Keratinocyte (primary cell): ENCODE results near the gene MNX1. TPM values are rescaled to one million over a fixed set of nuclear protein-coding genes. Genes with fewer than 3 reads are reported as not detected.
A peak's percentile ranks its signal among the peaks of the same experiment; 100 is the strongest.

Experiments
- DNase-seq: peaks from one replicate; pipeline ENCODE4 v3.0.0-alpha.2; 2011; ENCODE audit warnings: low read depth, missing footprints, low spot score
- FAIRE-seq: peaks from 2 replicates; lab custom pipeline; 2011; peaks lifted over from hg19 to GRCh38; lab: Jason Lieb, UNC
- H2AFZ ChIP-seq: 2 replicates; pipeline ENCODE4 v1.6.0; 2012; ENCODE audit warnings: low read length, control low read depth, inconsistent platforms; ENCODE audit not compliant: control insufficient read depth
- H3K27ac ChIP-seq: 2 replicates; pipeline ENCODE4 v1.5.1; 2011; ENCODE audit warnings: low read length; ENCODE audit not compliant: control insufficient read depth, insufficient read depth
- H3K27me3 ChIP-seq: 3 replicates; pipeline ENCODE4 v1.6.0; 2011; ENCODE audit warnings: low read length; ENCODE audit not compliant: control insufficient read depth, insufficient read depth; ENCODE audit errors: extremely low read depth
- H3K36me3 ChIP-seq, 2 experiments: 2 replicates in 1 of 2; 3 replicates in 1 of 2; pipeline ENCODE4 v1.5.1; 2011; ENCODE audit warnings: low read length in 2 of 2, mild to moderate bottlenecking in 1 of 2; ENCODE audit not compliant: control insufficient read depth in 2 of 2, insufficient read depth in 2 of 2; ENCODE audit errors: extremely low read depth in 1 of 2
- H3K4me1 ChIP-seq: 3 replicates; pipeline ENCODE4 v1.5.1; 2011; ENCODE audit warnings: low read length; ENCODE audit not compliant: control insufficient read depth, insufficient read depth; ENCODE audit errors: extremely low read depth
- H3K4me2 ChIP-seq: 3 replicates; pipeline ENCODE4 v1.6.0; 2011; ENCODE audit warnings: low read depth, low read length; ENCODE audit not compliant: control insufficient read depth, insufficient read depth; ENCODE audit errors: extremely low read depth
- H3K4me3 ChIP-seq, 3 experiments: fragments of 200-600 bp in 1 of 3; sonication (generic) in 1 of 3; 2 replicates in 2 of 3; 3 replicates in 1 of 3; pipeline ENCODE4 v1.5.1; 2011 to 2016; ENCODE audit warnings: low read length in 3 of 3, mild to moderate bottlenecking in 3 of 3, control low read depth in 2 of 3, inconsistent platforms in 1 of 3, low read depth in 1 of 3, mixed read lengths in 1 of 3, mixed run types in 1 of 3, moderate library complexity in 1 of 3; ENCODE audit not compliant: control insufficient read depth in 2 of 3, insufficient read depth in 2 of 3; ENCODE audit errors: extremely low read depth in 1 of 3
- H3K79me2 ChIP-seq: 2 replicates; pipeline ENCODE4 v1.6.0; 2012; ENCODE audit warnings: low read length; ENCODE audit not compliant: control insufficient read depth, insufficient read depth
- H3K9ac ChIP-seq: 3 replicates; pipeline ENCODE4 v1.6.0; 2011; ENCODE audit warnings: low read length; ENCODE audit not compliant: control insufficient read depth, insufficient read depth; ENCODE audit errors: extremely low read depth
- H3K9me1 ChIP-seq: 3 replicates; pipeline ENCODE4 v1.6.0; 2011; ENCODE audit warnings: low read length; ENCODE audit not compliant: control insufficient read depth, insufficient read depth; ENCODE audit errors: extremely low read depth
- H3K9me3 ChIP-seq: 2 replicates; pipeline ENCODE4 v1.5.1; 2012; ENCODE audit warnings: low read depth, low read length; ENCODE audit not compliant: control insufficient read depth
- H4K20me1 ChIP-seq: 3 replicates; pipeline ENCODE4 v1.6.0; 2011; ENCODE audit warnings: low read length; ENCODE audit not compliant: control insufficient read depth, insufficient read depth; ENCODE audit errors: extremely low read depth
- EZH2 ChIP-seq: IDR thresholded peaks from one replicate; pipeline ENCODE4 v1.6.1; 2012; ENCODE audit warnings: inconsistent platforms, mild to moderate bottlenecking, low read length, moderate library complexity
- dilution Hi-C: fragments of 300-500 bp; cut with MboI; formaldehyde crosslinking; loops from one replicate; pipeline ENCODE4 v1.7.0; 2020; ENCODE audit warnings: low sequenced_read_pairs; ENCODE audit not compliant: extremely low pct_ligation_motif_present
- polyA plus RNA-seq, 5 experiments: library from polyadenylated mRNA; depleted of rRNA in 3 of 5; stranded (reverse) in 3 of 5; stranded (forward) in 1 of 5; unstranded in 1 of 5; fragments of >200 nt; gene quantifications; 1 replicate in 1 of 5; 2 replicates in 3 of 5; 3 replicates in 1 of 5; pipeline versions ENCODE4 v1.2.1 to v1.2.3, GENCODE V29; 2011 to 2012; ENCODE audit warnings: missing spikeins in 2 of 5, low read depth in 1 of 5, low replicate concordance in 1 of 5
- TF ChIP-seq, protein P1 (sequence below), 3 experiments: IDR thresholded peaks in 1 of 3; conservative IDR thresholded peaks in 1 of 3; optimal IDR thresholded peaks in 1 of 3; 2 replicates in 2 of 3; 3 replicates in 1 of 3; pipeline versions ENCODE3 to v1.5.1; 2011; ENCODE audit warnings: low read length in 3 of 3, mild to moderate bottlenecking in 3 of 3, moderate library complexity in 2 of 3, control low read depth in 1 of 3, inconsistent platforms in 1 of 3; ENCODE audit not compliant: insufficient read depth in 2 of 3; ENCODE audit errors: extremely low read depth in 1 of 3

MNX1 gene
- polyA plus RNA-seq, 1 donor (not counting 4 experiments of a cell fraction or from before 2014, with no cell fraction given), result not detected

DNA sequence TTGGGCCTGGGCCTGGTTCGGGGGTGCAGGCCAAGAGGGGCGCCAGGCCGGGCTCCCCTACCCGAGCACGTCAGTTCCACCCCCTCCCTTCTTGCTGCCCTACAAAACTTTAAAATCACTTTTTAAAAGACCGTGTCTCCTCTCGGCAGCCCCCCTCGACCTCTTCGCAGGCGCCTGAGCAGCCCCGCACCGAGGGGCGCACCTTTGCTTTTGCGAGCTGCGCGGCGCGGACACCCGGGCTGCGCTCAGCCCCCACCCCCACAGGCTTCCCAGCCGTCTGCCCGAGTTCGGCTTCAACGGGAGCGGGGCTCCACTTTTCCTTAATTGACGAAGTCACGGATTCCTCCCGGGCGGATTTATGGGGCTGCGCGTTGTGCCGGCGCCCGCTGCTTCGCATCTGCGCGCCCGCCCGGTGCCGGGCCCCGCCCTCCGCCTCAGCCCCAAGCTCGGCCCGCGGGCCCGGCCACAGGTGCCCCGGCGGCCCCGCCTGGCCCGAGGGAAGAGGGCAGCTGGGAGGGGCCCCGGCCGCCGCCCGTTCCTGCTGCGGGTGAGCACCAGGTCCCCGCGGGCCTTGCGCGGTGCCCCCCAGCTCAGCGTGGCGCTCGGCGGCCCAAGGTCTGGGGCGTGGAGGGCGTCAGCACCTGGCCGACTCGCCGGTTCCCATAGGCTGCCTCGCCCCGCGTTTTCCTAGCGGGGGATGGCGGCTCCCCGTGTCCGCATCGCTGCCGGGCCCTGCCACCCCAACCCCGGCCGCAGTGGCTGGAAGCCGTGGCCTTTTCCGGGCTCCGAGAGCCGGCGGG lies 10.8 kb upstream of the MNX1 start:
- Histone ChIP-seq H3K4me3 (peak overlapping the region in 2 of 3 experiments; percentile 34 to 51), H2AFZ (no peak overlapping the region), H3K4me2 (peak overlapping the region; percentile 66), H3K79me2 (no peaks in the 10 kb centered on the region), H3K9ac (no peak overlapping the region), H3K4me1 (peaks cover 9% of the 10 kb centered on the region), H3K36me3 (no peaks in the 10 kb centered on the region), H3K27me3 (peaks cover 72% of the 10 kb centered on the region), H4K20me1 (no peaks in the 10 kb centered on the region), H3K9me1 (no peaks in the 10 kb centered on the region), H3K9me3 (no peaks in the 10 kb centered on the region), H3K27ac (no peak overlapping the region)
- peak; percentile 14 for TF ChIP-seq EZH2
- TF ChIP-seq, protein P1, sequence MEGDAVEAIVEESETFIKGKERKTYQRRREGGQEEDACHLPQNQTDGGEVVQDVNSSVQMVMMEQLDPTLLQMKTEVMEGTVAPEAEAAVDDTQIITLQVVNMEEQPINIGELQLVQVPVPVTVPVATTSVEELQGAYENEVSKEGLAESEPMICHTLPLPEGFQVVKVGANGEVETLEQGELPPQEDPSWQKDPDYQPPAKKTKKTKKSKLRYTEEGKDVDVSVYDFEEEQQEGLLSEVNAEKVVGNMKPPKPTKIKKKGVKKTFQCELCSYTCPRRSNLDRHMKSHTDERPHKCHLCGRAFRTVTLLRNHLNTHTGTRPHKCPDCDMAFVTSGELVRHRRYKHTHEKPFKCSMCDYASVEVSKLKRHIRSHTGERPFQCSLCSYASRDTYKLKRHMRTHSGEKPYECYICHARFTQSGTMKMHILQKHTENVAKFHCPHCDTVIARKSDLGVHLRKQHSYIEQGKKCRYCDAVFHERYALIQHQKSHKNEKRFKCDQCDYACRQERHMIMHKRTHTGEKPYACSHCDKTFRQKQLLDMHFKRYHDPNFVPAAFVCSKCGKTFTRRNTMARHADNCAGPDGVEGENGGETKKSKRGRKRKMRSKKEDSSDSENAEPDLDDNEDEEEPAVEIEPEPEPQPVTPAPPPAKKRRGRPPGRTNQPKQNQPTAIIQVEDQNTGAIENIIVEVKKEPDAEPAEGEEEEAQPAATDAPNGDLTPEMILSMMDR (optimal IDR thresholded peaks at IDR 0.05 in 1 of 3, IDR thresholded peaks at IDR 0.05 in 1 of 3, conservative IDR thresholded peaks at IDR 0.05 in 1 of 3; ENCODE audit: extremely low read depth in 1 of 3, insufficient read depth in 2 of 3, low read length in 3 of 3), result no peak
- DNase-seq (no peak), FAIRE-seq (no peak)
- dilution Hi-C loops, result no loop called here

DNA sequence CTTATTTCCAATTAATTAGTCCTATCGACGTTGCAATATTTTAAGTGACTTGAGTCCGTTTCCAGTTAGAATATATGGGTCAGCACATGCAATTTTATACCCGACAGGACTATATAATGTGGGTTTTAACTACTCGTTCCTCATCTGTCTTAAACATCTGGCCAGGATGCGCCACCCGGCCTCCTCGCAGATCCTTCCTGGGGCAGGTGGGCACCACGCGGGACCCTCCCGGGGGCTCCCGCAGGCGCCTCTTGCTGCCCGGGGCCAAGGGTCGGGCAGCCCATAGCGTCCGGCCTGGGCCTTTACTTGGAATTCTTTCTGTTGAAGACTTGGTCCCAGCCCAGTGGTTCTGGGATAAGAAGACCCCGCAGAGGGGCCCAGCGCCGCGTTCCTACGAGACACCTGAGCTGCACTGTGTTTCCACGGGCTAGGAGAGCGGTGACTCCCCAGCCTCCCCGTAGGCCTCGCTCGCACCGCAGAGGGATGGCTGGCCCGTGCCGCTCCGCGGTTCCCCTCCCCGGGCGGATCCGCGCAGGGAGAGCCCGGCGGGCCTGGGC lies 10.1 kb upstream of the MNX1 start:
- no peak for DNase-seq
- H3K9me1 ChIP-seq, result no peaks in the 10 kb centered on the region
- H3K4me2 ChIP-seq, result peak overlapping the region; percentile 66
- no peak overlapping the region for H3K27ac ChIP-seq
- H2AFZ ChIP-seq, result no peak overlapping the region
- peak; percentile 83 for TF ChIP-seq EZH2
- TF ChIP-seq, protein P1 (optimal IDR thresholded peaks at IDR 0.05 in 1 of 3, IDR thresholded peaks at IDR 0.05 in 1 of 3, conservative IDR thresholded peaks at IDR 0.05 in 1 of 3; ENCODE audit: extremely low read depth in 1 of 3, insufficient read depth in 2 of 3, low read length in 3 of 3), result no peak
- H3K9me3 ChIP-seq, result no peaks in the 10 kb centered on the region
- H3K9ac ChIP-seq, result no peak overlapping the region
- H4K20me1 ChIP-seq, result no peaks in the 10 kb centered on the region
- dilution Hi-C loops, result no loop called here
- no peaks in the 10 kb centered on the region for H3K36me3 ChIP-seq
- H3K4me3 ChIP-seq, result peak overlapping the region in 1 of 3 experiments; percentile 33
- H3K27me3 ChIP-seq, result peaks cover 79% of the 10 kb centered on the region
- peaks cover 9% of the 10 kb centered on the region for H3K4me1 ChIP-seq
- H3K79me2 ChIP-seq, result no peaks in the 10 kb centered on the region
- FAIRE-seq, result no peak
